Hepatocyte (in vitro differentiated cells): Measurements from ENCODE around the gene MMD.

ENCODE experiments used
- EZH2 ChIP-seq: fragments of 200-600 bp; sonication (generic); IDR thresholded peaks from 2 replicates; pipeline ENCODE4 v1.6.1; 2016; ENCODE audit warnings: antibody characterized with exemption, mild to moderate bottlenecking, borderline replicate concordance
- TF ChIP-seq, protein P1 (sequence below): fragments of 200-600 bp; sonication (generic); IDR thresholded peaks from 2 replicates; pipeline ENCODE4 v1.5.1; 2016; ENCODE audit warnings: antibody characterized with exemption, mild to moderate bottlenecking; ENCODE audit not compliant: poor library complexity

DNA sequence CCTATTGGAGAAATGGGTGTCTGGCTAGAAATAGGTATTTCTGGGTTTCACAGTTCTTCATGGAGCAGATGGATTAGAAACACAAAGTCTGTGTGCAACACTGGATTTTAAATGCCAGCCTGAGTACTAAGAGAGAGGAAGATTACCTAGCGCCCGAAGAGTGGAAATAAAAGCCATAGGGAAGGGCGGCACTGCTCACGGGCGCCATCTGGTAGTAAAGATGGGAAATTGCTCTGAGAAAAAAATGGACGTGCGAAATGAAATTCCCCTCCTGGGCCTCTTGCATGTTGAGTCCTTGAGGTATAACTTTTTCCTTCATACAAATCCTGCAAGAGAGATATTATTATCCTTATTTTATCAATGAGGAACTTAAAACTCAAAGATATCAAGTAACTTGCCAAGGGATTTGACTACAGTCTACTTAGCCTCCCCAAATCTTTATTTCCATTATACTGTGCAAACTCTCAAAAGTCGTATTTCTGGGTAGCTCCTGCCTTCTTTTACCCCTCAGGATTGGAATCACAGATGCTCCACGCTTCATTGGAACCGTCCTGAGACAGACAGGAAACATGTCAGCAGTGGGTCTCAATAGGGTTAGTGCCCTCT lies 72.8 kb downstream of the MMD start:
- TF ChIP-seq, protein P1, sequence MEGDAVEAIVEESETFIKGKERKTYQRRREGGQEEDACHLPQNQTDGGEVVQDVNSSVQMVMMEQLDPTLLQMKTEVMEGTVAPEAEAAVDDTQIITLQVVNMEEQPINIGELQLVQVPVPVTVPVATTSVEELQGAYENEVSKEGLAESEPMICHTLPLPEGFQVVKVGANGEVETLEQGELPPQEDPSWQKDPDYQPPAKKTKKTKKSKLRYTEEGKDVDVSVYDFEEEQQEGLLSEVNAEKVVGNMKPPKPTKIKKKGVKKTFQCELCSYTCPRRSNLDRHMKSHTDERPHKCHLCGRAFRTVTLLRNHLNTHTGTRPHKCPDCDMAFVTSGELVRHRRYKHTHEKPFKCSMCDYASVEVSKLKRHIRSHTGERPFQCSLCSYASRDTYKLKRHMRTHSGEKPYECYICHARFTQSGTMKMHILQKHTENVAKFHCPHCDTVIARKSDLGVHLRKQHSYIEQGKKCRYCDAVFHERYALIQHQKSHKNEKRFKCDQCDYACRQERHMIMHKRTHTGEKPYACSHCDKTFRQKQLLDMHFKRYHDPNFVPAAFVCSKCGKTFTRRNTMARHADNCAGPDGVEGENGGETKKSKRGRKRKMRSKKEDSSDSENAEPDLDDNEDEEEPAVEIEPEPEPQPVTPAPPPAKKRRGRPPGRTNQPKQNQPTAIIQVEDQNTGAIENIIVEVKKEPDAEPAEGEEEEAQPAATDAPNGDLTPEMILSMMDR, result peak; percentile 82
- no peak for TF ChIP-seq EZH2
